8988T (cell line): ENCODE results near the gene CXorf49.
"Not testable (repeated sequence)": the region's sequence is repeated elsewhere in the genome, so short reads cannot be mapped to it uniquely, and the experiment has no call there.

ENCODE experiments used
- DNase-seq: peaks from one replicate; pipeline ENCODE4 v3.0.0; 2011

The CXorf49 gene

GRCh38 chrX:71718185-71718584 is at the start of gene CXorf49:
TSS of gene CXorf49 (minus strand) at chrX:71718285. CDS start at chrX:71718151, 134 bp downstream.
- not testable (repeated sequence) for DNase-seq

- not testable (repeated sequence) for DNase-seq
Observed at GRCh38 chrX:71767134-71767533, 49.0 kb upstream of the CXorf49 start.

- not testable (repeated sequence) for DNase-seq
Observed at GRCh38 chrX:71765613-71766012, 47.5 kb upstream of the CXorf49 start.

GRCh38 chrX:71764832-71765231 is 46.7 kb upstream of the CXorf49 start:
- DNase-seq: not testable (repeated sequence)

GRCh38 chrX:71763049-71763448 is 45.0 kb upstream of the CXorf49 start, which contains the start of gene CXorf49B:
TSS of gene CXorf49B (plus strand) at chrX:71763349. CDS start at chrX:71763424, 75 bp downstream.
- not testable (repeated sequence) for DNase-seq

GRCh38 chrX:71760688-71761281 is 42.7 kb upstream of the CXorf49 start:
- DNase-seq: not testable (repeated sequence)

GRCh38 chrX:71720289-71720886 is 2.3 kb upstream of the CXorf49 start:
- DNase-seq: not testable (repeated sequence)

GRCh38 chrX:71719195-71719594 is 1.1 kb upstream of the CXorf49 start:
- DNase-seq: not testable (repeated sequence)

GRCh38 chrX:71716323-71716722 is 1.8 kb downstream of the CXorf49 start:
- not testable (repeated sequence) for DNase-seq

- not testable (repeated sequence) for DNase-seq
Observed at GRCh38 chrX:71715551-71715950, 2.5 kb downstream of the CXorf49 start.

GRCh38 chrX:71714064-71714463 is 4.0 kb downstream of the CXorf49 start:
- DNase-seq: not testable (repeated sequence)

GRCh38 chrX:71702853-71703252 is 15.2 kb downstream of the CXorf49 start:
- DNase-seq: not testable (repeated sequence)

GRCh38 chrX:71699023-71699344 is 19.1 kb downstream of the CXorf49 start:
- DNase-seq: not testable (repeated sequence)

GRCh38 chrX:71698299-71699022 is 19.6 kb downstream of the CXorf49 start:
- DNase-seq: not testable (repeated sequence)

GRCh38 chrX:71697466-71698298 is 20.4 kb downstream of the CXorf49 start:
- not testable (repeated sequence) for DNase-seq

- DNase-seq: not testable (repeated sequence)
Observed at GRCh38 chrX:71696641-71697465, 21.2 kb downstream of the CXorf49 start.

GRCh38 chrX:71679575-71680207 is 38.4 kb downstream of the CXorf49 start:
- no peak for DNase-seq

- DNase-seq: not testable (repeated sequence)
Observed at GRCh38 chrX:71677195-71677594, 40.9 kb downstream of the CXorf49 start.

- not testable (repeated sequence) for DNase-seq
Observed at GRCh38 chrX:71676068-71676795, 41.9 kb downstream of the CXorf49 start.

GRCh38 chrX:71675636-71676035 is 42.4 kb downstream of the CXorf49 start:
- not testable (repeated sequence) for DNase-seq

- DNase-seq: no peak
Observed at GRCh38 chrX:71671938-71672337, 46.1 kb downstream of the CXorf49 start.
